GM21825 (cell line): ENCODE measurements around the gene CCDC97.
A peak's percentile ranks its signal among the peaks of the same experiment; 100 is the strongest.
"Not testable (repeated sequence)": the region's sequence is repeated elsewhere in the genome, so short reads cannot be mapped to it uniquely, and the experiment has no call there.

Experiments
- ATAC-seq: cut with Tn5 transposase; IDR thresholded peaks from one replicate; pipeline ENCODE4 v1.9.1; 2021; ENCODE audit warnings: mild to moderate bottlenecking, moderate library complexity; ENCODE audit not compliant: unreplicated experiment

The CCDC97 gene

DNA sequence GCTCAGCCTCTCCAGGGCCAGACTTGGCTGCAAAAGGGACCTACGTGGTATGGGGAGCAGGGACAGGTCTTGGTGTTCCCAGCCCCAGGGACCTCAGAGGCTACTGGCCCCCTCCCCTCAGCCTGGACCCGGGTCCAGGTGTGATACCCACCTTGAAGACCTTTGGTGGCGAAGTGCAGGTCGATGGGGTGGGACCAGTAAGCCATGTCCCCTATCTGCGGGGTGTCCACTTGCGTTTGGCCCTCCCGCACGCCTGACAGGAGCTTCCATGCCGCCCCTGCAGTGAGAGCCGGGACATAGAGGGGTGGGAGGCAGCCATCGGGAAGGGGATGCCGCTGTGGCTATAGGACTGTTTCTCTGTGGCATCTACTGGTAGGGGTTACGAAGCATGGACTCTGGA is 47.8 kb downstream of the CCDC97 start:
- no peak for ATAC-seq

- ATAC-seq: no peak
Observed at GRCh38 chr19:41359741-41360140, 49.8 kb downstream of the CCDC97 start.

GRCh38 chr19:41362143-41362847 is 52.3 kb downstream of the CCDC97 start:
- no peak for ATAC-seq

GRCh38 chr19:41363371-41363752 is 53.4 kb downstream of the CCDC97 start:
- ATAC-seq: no peak

DNA sequence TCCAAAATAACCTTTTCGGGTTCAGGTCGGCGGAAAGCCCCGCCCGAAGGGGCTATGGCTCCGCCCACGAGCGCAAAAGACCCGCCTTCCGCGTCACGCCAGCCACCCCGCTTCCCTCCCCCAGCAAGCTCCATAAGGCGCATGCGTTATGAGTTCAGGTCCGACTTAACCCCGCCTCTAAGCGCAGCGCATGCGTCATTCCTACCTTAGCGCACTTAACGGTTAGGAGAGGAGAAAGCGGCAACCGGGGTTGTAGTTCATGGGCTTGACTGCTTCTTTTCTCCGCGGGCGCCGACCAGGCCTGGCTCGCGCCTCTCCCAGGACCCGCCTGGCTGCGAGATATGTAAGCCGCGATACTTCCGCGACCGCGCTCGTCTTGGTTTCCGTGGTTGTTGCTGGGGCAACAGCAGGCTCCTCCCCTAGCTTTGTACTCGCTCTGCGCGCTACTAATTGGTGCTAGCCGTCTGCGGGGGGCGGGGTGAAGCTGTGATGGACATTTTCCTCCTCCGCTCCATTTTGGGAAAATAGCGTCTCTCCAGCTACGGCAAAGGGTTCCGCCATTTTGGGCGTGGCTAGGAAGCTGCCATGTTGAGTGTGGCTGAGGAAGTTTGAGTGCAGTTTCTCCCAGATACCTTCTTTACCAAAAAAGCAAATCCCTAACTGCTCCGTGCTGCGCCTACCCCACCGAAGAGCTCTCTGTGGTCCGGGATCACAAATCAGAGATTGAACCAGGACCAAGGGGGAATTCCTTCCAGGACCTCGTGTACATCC is 54.0 kb downstream of the CCDC97 start, which contains the start of gene B9D2:
TSS of gene B9D2 (minus strand) at position 397 of the 771 bp plus-strand sequence. CDS start 630 bp downstream, outside the sequence.
- peak; percentile 77 for ATAC-seq

- ATAC-seq: no peak
Observed at GRCh38 chr19:41364524-41365391, 54.8 kb downstream of the CCDC97 start.

GRCh38 chr19:41366089-41366488 is 56.1 kb downstream of the CCDC97 start:
- no peak for ATAC-seq

GRCh38 chr19:41367848-41368301 is 57.9 kb downstream of the CCDC97 start:
- no peak for ATAC-seq

DNA sequence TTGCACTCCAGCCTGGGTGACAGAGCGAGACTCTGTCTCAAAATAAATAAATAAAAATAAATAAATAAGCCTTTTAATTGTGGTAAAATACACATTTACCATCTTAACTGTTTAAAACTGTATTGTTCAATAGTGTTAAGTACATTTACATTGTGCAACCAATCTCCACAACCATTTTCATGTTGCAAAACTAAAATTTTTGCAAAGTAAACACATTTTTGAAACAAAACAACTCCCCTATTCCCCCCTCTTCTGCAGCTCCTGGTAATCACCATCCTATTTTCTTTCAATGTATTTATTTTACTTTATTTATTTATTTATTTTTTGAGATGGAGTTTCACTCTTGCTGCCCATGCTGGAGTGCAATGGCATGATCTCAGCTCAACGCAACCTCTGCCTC is 59.8 kb downstream of the CCDC97 start:
- no peak for ATAC-seq

GRCh38 chr19:41371119-41371518 is 61.1 kb downstream of the CCDC97 start:
- ATAC-seq: not testable (repeated sequence)

DNA sequence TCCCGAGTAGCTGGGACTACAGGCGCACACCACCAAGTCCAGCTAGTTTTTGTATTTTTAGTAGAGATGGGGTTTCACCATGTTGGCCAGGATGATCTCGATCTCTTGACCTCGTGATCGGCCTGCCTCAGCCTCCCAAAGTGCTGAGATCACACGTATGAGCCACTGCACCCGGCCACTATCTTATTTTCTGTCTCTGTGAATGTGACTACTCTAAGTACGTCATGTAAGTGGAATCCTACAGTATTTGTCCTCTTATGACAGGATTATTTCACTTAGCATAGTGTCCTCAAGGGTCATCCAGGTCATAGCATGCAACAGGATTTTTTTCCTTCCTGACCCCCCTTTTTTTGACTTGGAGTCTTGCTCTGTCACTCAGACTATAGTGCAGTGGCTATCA is 61.6 kb downstream of the CCDC97 start:
- no peak for ATAC-seq

DNA sequence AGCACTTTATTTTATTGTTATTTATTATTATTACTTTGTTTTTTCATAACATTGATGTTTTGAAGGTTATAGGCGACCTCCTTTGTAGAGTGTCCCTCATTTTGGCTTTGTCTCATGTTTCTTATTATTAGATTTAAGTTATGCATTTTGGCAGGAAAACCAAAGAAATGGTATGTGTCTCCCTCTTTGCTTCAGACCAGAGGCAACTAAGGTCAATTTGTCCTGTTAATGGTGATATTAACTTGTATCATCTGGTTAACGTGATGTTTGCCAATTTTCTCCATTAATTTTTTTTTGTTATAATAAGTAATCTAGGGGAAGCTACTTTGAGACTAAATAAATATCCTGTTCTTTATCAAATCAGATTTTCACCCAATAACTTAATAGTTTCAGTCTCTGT is 62.5 kb downstream of the CCDC97 start:
- ATAC-seq: no peak

DNA sequence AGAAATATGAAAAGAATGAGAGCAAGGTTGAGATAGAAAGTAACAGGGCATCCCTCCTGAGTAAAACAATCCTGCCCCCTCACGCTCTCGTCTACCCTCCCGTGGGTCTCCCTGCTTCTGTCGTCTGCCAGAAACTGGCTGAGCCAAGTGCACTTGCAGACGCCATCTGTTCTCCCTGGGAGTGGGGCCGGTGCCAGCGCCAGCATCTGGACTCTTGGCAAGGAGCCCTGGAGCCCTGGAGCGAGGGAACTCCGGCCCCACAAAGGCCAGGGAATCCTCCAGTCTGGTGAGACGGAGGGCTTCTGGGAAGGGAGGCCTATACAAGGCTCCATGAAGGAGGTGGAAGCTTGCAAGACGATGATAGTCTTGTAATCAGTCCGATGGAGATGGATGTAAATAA is 64.0 kb downstream of the CCDC97 start:
- no peak for ATAC-seq
